ENCODE results near the gene FIGN. TPM values are rescaled to one million over a fixed set of nuclear protein-coding genes. Genes with fewer than 3 reads are reported as not detected.

Gene FIGN
- total and polyA plus RNA-seq, 2 of the 8 experiments (the other 6 are each of a cell fraction or from before 2014, with no cell fraction given): 5.0 to 22.8 TPM

DNA sequence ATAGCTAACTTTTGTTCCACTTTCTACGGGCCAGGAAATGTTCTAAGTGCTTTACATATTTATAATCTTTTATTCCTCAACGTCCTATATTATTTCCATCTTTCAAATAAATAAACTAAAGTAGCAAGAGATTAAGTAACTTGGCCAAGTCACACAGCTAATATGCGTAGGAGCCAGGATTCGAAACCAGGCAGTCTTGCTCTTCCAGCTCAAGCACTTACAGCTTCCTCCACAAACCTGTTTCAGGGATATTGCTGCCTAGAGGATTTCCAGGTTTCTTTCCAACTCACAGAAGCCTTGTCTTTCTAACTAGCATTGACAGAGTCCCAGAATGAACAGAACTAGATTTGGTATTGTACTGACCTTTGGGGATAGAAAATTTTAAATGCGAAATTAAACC lies 102.5 kb downstream of the FIGN start (continued):
- TF ChIP-seq CBX8 (IDR thresholded peaks at IDR 0.05; ENCODE audit: borderline replicate concordance, low read depth, low read length) (no peak), FOSL1 (IDR thresholded peaks at IDR 0.05; ENCODE audit: insufficient read depth, low read depth, low read length) (no peak), MAFK (IDR thresholded peaks at IDR 0.05; ENCODE audit: low read depth, low read length) (no peak), CTBP2 (IDR thresholded peaks at IDR 0.05; ENCODE audit: borderline replicate concordance, insufficient read depth, insufficient read length, low read length) (no peak)

Measured in H1 (cell line).